ENCODE results near the gene CCDC174.

CCDC174 gene

DNA sequence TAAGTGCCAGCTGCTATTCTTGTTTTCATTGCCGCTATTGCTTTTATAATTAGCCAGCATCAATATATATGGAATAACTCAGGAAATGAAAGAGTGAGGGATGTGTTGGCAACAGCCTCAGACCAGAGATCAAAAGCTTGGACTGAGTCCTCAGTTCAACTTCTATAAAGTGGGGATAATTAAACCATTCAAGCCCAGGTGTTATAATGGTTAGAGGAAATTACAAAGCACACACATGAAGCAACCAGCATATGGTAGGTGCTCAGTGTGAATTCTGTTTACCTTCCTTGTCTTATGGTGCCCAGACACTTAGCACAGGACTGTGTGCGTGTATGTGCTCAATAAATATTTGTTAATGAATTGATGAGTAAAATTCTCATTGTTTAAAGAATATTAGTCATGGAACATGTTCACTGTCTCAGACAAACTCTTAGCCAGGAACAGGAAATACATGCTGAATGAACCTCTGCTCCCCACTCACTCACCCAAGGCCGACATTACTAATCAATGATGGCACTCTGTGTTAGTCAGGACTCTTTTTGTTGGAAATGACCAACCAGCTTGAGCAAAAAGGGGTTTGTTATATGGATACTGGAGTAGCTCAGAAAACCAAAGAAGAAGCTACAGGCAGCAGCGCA lies 16.7 kb upstream of the CCDC174 start:
- Histone ChIP-seq H3K36me3 (replicated peaks; ENCODE audit: insufficient read depth, low read length) (no peaks in the 10 kb centered on the region), H3K9me3 (replicated peaks; ENCODE audit: insufficient read depth, low read length) (no peaks in the 10 kb centered on the region), H3K9me2 (replicated peaks; ENCODE audit: insufficient read depth, low read length) (no peaks in the 10 kb centered on the region), H4K20me1 (ENCODE audit: insufficient read depth, low read length) (no peaks in the 10 kb centered on the region), H2AFZ (ENCODE audit: low read length) (no peak overlapping the region), H3K27me3 (replicated peaks; ENCODE audit: insufficient read depth, low read length) (no peaks in the 10 kb centered on the region; the same call in 1 of the 2 replicates), H3K4me3 (ENCODE audit: low read length) (no peak overlapping the region), H3K4me2 (ENCODE audit: low read depth, low read length) (no peak overlapping the region), H3K79me2 (ENCODE audit: low read length) (no peaks in the 10 kb centered on the region), H3K4me1 (ENCODE audit: low read length) (0 out of 2 replicates have a peak, but pooled peaks cover 3% of the 10 kb centered on the region), H3K27ac (ENCODE audit: low read length) (no peak overlapping the region), H3K9ac (ENCODE audit: low read length) (no peak overlapping the region), H3F3A (ENCODE audit: insufficient read depth, low read length) (no peaks in the 10 kb centered on the region)
- DNase-seq: no peak
- no peak for TF ChIP-seq EZH2 (optimal IDR thresholded peaks at IDR 0.05; ENCODE audit: low read depth, low read length)
- TF ChIP-seq EZH2phosphoT487 (IDR thresholded peaks at IDR 0.05; ENCODE audit: low read length): no peak
- TF ChIP-seq, protein P1, sequence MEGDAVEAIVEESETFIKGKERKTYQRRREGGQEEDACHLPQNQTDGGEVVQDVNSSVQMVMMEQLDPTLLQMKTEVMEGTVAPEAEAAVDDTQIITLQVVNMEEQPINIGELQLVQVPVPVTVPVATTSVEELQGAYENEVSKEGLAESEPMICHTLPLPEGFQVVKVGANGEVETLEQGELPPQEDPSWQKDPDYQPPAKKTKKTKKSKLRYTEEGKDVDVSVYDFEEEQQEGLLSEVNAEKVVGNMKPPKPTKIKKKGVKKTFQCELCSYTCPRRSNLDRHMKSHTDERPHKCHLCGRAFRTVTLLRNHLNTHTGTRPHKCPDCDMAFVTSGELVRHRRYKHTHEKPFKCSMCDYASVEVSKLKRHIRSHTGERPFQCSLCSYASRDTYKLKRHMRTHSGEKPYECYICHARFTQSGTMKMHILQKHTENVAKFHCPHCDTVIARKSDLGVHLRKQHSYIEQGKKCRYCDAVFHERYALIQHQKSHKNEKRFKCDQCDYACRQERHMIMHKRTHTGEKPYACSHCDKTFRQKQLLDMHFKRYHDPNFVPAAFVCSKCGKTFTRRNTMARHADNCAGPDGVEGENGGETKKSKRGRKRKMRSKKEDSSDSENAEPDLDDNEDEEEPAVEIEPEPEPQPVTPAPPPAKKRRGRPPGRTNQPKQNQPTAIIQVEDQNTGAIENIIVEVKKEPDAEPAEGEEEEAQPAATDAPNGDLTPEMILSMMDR (IDR thresholded peaks at IDR 0.05; ENCODE audit: low read length): no peak

DNA sequence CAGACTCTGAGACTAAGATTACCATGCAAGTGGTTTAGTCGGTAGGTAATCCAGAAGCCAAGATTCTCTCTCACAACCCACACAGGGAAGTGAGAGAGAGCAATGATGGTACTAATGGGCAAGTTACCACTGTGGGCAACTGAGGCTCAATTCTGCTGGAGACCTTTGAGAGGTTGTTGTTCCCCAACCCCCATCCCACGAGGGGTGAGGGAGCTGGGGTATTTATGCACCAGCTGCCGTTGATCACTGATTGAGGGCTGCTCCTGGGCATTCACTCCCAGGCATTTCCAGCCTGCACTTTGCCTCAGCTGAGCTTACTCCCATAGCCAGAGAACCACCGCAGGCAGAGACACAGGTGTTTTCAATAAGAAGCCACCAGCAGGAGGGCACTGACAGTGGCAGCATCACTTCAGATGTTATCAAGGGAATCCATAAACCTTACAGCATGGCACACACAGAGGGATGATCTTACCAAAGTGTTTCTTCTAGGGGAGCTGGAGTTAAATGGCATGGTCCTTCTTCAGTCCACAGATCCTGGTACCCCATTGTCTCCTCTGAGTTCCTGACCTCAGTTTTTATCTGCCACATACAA lies 15.0 kb upstream of the CCDC174 start:
- Histone ChIP-seq H3K79me2 (ENCODE audit: low read length) (no peaks in the 10 kb centered on the region), H3K4me3 (ENCODE audit: low read length) (no peak overlapping the region), H3K9ac (ENCODE audit: low read length) (no peak overlapping the region), H3K4me2 (ENCODE audit: low read depth, low read length) (no peak overlapping the region), H3K4me1 (ENCODE audit: low read length) (0 out of 2 replicates have a peak, but pooled peaks cover 3% of the 10 kb centered on the region), H4K20me1 (ENCODE audit: insufficient read depth, low read length) (no peaks in the 10 kb centered on the region), H3F3A (ENCODE audit: insufficient read depth, low read length) (no peaks in the 10 kb centered on the region), H3K9me2 (replicated peaks; ENCODE audit: insufficient read depth, low read length) (no peaks in the 10 kb centered on the region), H3K9me3 (replicated peaks; ENCODE audit: insufficient read depth, low read length) (no peaks in the 10 kb centered on the region), H3K27me3 (replicated peaks; ENCODE audit: insufficient read depth, low read length) (no peaks in the 10 kb centered on the region), H3K36me3 (replicated peaks; ENCODE audit: insufficient read depth, low read length) (no peaks in the 10 kb centered on the region), H3K27ac (ENCODE audit: low read length) (no peak overlapping the region), H2AFZ (ENCODE audit: low read length) (no peak overlapping the region)
- TF ChIP-seq EZH2phosphoT487 (IDR thresholded peaks at IDR 0.05; ENCODE audit: low read length): no peak
- TF ChIP-seq EZH2 (optimal IDR thresholded peaks at IDR 0.05; ENCODE audit: low read depth, low read length): no peak
- TF ChIP-seq, protein P1 (IDR thresholded peaks at IDR 0.05; ENCODE audit: low read length): no peak
- DNase-seq: no peak

DNA sequence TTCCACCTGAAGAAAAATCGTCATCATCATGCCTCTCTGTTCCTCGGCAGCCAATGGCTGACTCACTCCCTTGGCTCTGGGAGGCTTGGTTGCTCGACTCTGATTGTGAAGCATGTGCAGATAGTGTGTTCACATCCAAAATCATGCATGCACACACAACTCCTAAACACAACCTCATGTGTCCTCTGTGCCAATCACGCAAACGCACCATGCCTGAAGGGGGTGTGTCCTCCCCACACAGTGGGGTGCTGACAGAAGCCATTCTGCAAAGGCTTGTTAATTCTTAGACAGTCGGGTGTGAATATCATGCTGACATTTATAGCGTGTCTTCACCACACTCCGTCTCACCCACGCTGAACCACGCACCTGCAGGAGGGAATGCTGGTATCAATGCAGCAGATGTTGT lies 11.4 kb upstream of the CCDC174 start:
- H3F3A ChIP-seq (ENCODE audit: insufficient read depth, low read length): no peaks in the 10 kb centered on the region
- no peaks in the 10 kb centered on the region for H3K9me2 ChIP-seq (replicated peaks; ENCODE audit: insufficient read depth, low read length)
- H3K4me2 ChIP-seq (ENCODE audit: low read depth, low read length): no peak overlapping the region
- no peak overlapping the region for H3K9ac ChIP-seq (ENCODE audit: low read length)
- no peaks in the 10 kb centered on the region for H4K20me1 ChIP-seq (ENCODE audit: insufficient read depth, low read length)
- TF ChIP-seq, protein P1 (IDR thresholded peaks at IDR 0.05; ENCODE audit: low read length): no peak
- TF ChIP-seq EZH2 (optimal IDR thresholded peaks at IDR 0.05; ENCODE audit: low read depth, low read length): no peak
- TF ChIP-seq EZH2phosphoT487 (IDR thresholded peaks at IDR 0.05; ENCODE audit: low read length): no peak
- no peaks in the 10 kb centered on the region for H3K9me3 ChIP-seq (replicated peaks; ENCODE audit: insufficient read depth, low read length)
- H3K4me1 ChIP-seq (ENCODE audit: low read length): 0 out of 2 replicates have a peak, but pooled peaks cover 3% of the 10 kb centered on the region
- H3K79me2 ChIP-seq (ENCODE audit: low read length): no peaks in the 10 kb centered on the region
- H3K27ac ChIP-seq (ENCODE audit: low read length): no peak overlapping the region
- H3K4me3 ChIP-seq (ENCODE audit: low read length): no peak overlapping the region
- DNase-seq: no peak
- H3K36me3 ChIP-seq (replicated peaks; ENCODE audit: insufficient read depth, low read length): no peaks in the 10 kb centered on the region
- H2AFZ ChIP-seq (ENCODE audit: low read length): no peak overlapping the region
- H3K27me3 ChIP-seq (replicated peaks; ENCODE audit: insufficient read depth, low read length): no peaks in the 10 kb centered on the region

Data from MM.1S (cell line).